SK-N-SH (cell line): ENCODE data around the gene HLA-DPA1. TPM values are rescaled to one million over a fixed set of nuclear protein-coding genes. Genes with fewer than 3 reads are reported as not detected.

Experiments
- CTCF ChIA-PET: fragments of 300-600, 350-600 bp; formaldehyde crosslinking; extraction: SDS; loops from one replicate; lab custom pipeline; 2021; lab: Yijun Ruan, JAX
- POLR2A ChIA-PET: fragments of 350-600 bp; sonication (Branson Sonifier 250); formaldehyde crosslinking; extraction: SDS; loops from one replicate; lab custom pipeline; 2020; ENCODE audit warnings: antibody characterized with exemption, inconsistent platforms; lab: Yijun Ruan, JAX
- DNase-seq: peaks from one replicate; pipeline ENCODE4 v3.0.0; 2012
- H2AFZ ChIP-seq: fragments of 200-600 bp; sonication (generic); 2 replicates; pipeline ENCODE4 v1.8.1; 2016; ENCODE audit warnings: antibody characterized with exemption, mild to moderate bottlenecking, low read depth
- H3F3A ChIP-seq: fragments of 200-600 bp; sonication (generic); replicated peaks from 2 replicates; pipeline ENCODE3; 2016; ENCODE audit warnings: antibody characterized with exemption, mild to moderate bottlenecking; ENCODE audit not compliant: insufficient read depth
- H3K27ac ChIP-seq, 2 experiments: fragments of 200-500 bp in 1 of 2; fragments of 200-600 bp in 1 of 2; sonication (Bioruptor generic) in 1 of 2; sonication (generic), shearing (Covaris generic) in 1 of 2; 2 replicates each; pipeline versions ENCODE4 v1.5.1 to v1.6.1; 2014 to 2016; ENCODE audit warnings: low read depth in 2 of 2, inconsistent platforms in 1 of 2, low read length in 1 of 2, mild to moderate bottlenecking in 1 of 2, mixed read lengths in 1 of 2
- H3K27me3 ChIP-seq: fragments of 200-600 bp; sonication (generic), shearing (Covaris generic); 2 replicates; pipeline ENCODE4 v1.6.1; 2016; ENCODE audit warnings: mixed run types; ENCODE audit not compliant: insufficient read depth
- H3K36me3 ChIP-seq, 2 experiments: fragments of 200-500 bp in 1 of 2; fragments of 200-600 bp in 1 of 2; sonication (Bioruptor generic) in 1 of 2; sonication (generic) in 1 of 2; replicated peaks in 1 of 2; 2 replicates each; pipeline versions ENCODE3 to v1.5.1; 2014 to 2016; ENCODE audit warnings: low read length in 1 of 2, mild to moderate bottlenecking in 1 of 2; ENCODE audit not compliant: insufficient read depth in 2 of 2, control insufficient read depth in 1 of 2
- H3K4me1 ChIP-seq, 2 experiments: fragments of 200-500 bp in 1 of 2; fragments of 200-600 bp in 1 of 2; sonication (Bioruptor generic) in 1 of 2; sonication (generic), shearing (Covaris generic) in 1 of 2; 2 replicates each; pipeline versions ENCODE4 v1.5.1 to v1.6.1; 2014 to 2016; ENCODE audit warnings: low read depth in 1 of 2, low read length in 1 of 2, mixed run types in 1 of 2; ENCODE audit not compliant: insufficient read depth in 2 of 2, control insufficient read depth in 1 of 2
- H3K4me2 ChIP-seq: fragments of 200-600 bp; sonication (generic), shearing (Covaris generic); 2 replicates; pipeline ENCODE4 v1.6.1; 2017; ENCODE audit warnings: mixed run types
- H3K4me3 ChIP-seq, 2 experiments: fragments of 200-500 bp in 1 of 2; fragments of 200-600 bp in 1 of 2; sonication (Bioruptor generic) in 1 of 2; sonication (generic), shearing (Covaris generic) in 1 of 2; 2 replicates each; pipeline versions ENCODE4 v1.5.1 to v1.8.1; 2014 to 2016; ENCODE audit warnings: low read depth in 2 of 2, inconsistent platforms in 1 of 2, low read length in 1 of 2, mild to moderate bottlenecking in 1 of 2, mixed read lengths in 1 of 2, moderate library complexity in 1 of 2
- H3K79me2 ChIP-seq: fragments of 200-600 bp; sonication (generic); 2 replicates; pipeline ENCODE4 v1.8.1; 2017; ENCODE audit warnings: mild to moderate bottlenecking; ENCODE audit not compliant: insufficient read depth
- H3K9ac ChIP-seq: fragments of 200-600 bp; sonication (generic); 2 replicates; pipeline ENCODE4 v1.6.1; 2017; ENCODE audit warnings: mixed run types
- H3K9me2 ChIP-seq: fragments of 200-600 bp; sonication (generic); 2 replicates; pipeline ENCODE4 v1.6.1; 2017; ENCODE audit warnings: mixed run types
- H3K9me3 ChIP-seq: fragments of 200-600 bp; sonication (generic); 2 replicates; pipeline ENCODE4 v1.6.1; 2017; ENCODE audit warnings: mixed run types, mild to moderate bottlenecking, moderate library complexity
- H4K20me1 ChIP-seq: fragments of 200-600 bp; sonication (generic); 2 replicates; pipeline ENCODE4 v1.6.1; 2017; ENCODE audit warnings: mild to moderate bottlenecking, mixed run types; ENCODE audit not compliant: insufficient read depth
- FOSL2 ChIP-seq: IDR thresholded peaks from 2 replicates; pipeline ENCODE4 v1.4.0; 2012; ENCODE audit warnings: low read depth, mild to moderate bottlenecking, moderate library complexity, borderline replicate concordance
- FOXJ3 ChIP-seq: sonication (generic); formaldehyde crosslinking; IDR thresholded peaks from 2 replicates; pipeline ENCODE4 v1.5.1; 2020; ENCODE audit warnings: mild to moderate bottlenecking, missing genetic modification reagents
- GABPA ChIP-seq: IDR thresholded peaks from 2 replicates; pipeline ENCODE4 v1.4.0; 2012; ENCODE audit warnings: low read depth, mild to moderate bottlenecking
- MEF2A ChIP-seq: IDR thresholded peaks from 2 replicates; pipeline ENCODE4 v1.4.0; 2012; ENCODE audit warnings: low read depth, borderline replicate concordance
- RAD21 ChIP-seq: IDR thresholded peaks from 2 replicates; pipeline ENCODE4 v1.6.1; 2012; ENCODE audit warnings: mild to moderate bottlenecking, low read length
- RCOR1 ChIP-seq: fragments of 150-350 bp; IDR thresholded peaks from 2 replicates; pipeline ENCODE4 v1.6.1; 2017; ENCODE audit warnings: antibody characterized with exemption, low read length
- RFX5 ChIP-seq: IDR thresholded peaks from 2 replicates; pipeline ENCODE4 v1.6.1; 2012; ENCODE audit warnings: mild to moderate bottlenecking, improper control_type of control experiment, low read length
- SIN3A ChIP-seq: IDR thresholded peaks from 2 replicates; pipeline ENCODE4 v1.6.1; 2012; ENCODE audit warnings: low read depth, mild to moderate bottlenecking, low read length, moderate library complexity, borderline replicate concordance
- TAF1 ChIP-seq: IDR thresholded peaks from 2 replicates; pipeline ENCODE4 v1.6.1; 2012; ENCODE audit warnings: low read depth, mild to moderate bottlenecking, low read length, moderate library complexity, borderline replicate concordance
- YY1 ChIP-seq: IDR thresholded peaks from 2 replicates; pipeline ENCODE4 v1.4.0; 2012; ENCODE audit warnings: low read depth, mild to moderate bottlenecking
- WGBS: methylation state at CpG from one replicate; pipeline ENCODE4 v1.1.6; 2017; ENCODE audit warnings: low lambda C conversion rate; 5-methylcytosine and 5-hydroxymethylcytosine counted together
- polyA plus RNA-seq, 3 experiments: library from polyadenylated mRNA; depleted of rRNA; stranded (reverse); fragments of >200 nt; gene quantifications; 2 replicates each; pipeline ENCODE4 v1.2.3, GENCODE V29; 2012
- TF ChIP-seq, protein P1 (sequence below): IDR thresholded peaks from 2 replicates; pipeline ENCODE4 v1.4.0; 2012; ENCODE audit warnings: low read depth
- TF ChIP-seq, protein P2 (sequence below): IDR thresholded peaks from 2 replicates; pipeline ENCODE4 v1.6.1; 2012; ENCODE audit warnings: mild to moderate bottlenecking, low read depth, low read length, moderate library complexity
- TF ChIP-seq, protein P3 (sequence below): fragments of 150-350 bp; IDR thresholded peaks from 2 replicates; pipeline ENCODE4 v1.6.1; 2017; ENCODE audit warnings: antibody characterized with exemption, low read length, low read depth, borderline replicate concordance
- TF ChIP-seq, protein P4 (sequence below): fragments of 150-350 bp; IDR thresholded peaks from 2 replicates; pipeline ENCODE4 v1.6.1; 2016; ENCODE audit warnings: mild to moderate bottlenecking, low read depth, low read length

The HLA-DPA1 gene
- polyA plus RNA-seq, 1 of the 3 experiments (the other 2 are of a cell fraction): 1.9 TPM

DNA sequence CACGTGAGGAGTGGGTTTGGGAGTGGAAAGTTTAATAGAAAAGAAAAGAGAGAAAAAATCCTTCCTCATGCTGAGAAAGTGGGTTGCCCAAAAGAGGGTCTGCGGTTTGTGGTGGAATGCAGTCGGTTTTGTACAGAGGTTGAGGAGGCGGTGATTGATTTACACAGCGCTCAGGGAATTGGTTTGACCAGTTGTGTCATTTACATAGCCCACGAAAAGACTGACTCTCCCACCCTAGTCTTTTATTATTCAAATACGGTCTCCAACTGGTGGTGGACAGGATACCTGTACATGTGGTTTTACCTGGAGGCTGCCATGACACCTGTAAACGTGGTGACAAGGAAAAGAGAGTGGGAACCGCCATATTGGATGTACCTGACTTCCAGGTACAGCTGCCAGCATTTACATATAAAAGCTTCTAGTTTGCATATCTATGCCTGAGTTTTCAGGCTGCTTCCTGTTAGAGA, 44.4 kb upstream of the HLA-DPA1 start:
- no peak for TF ChIP-seq YY1
- TF ChIP-seq FOXJ3 (CRISPR knock-in tag): no peak
- TF ChIP-seq, protein P1, sequence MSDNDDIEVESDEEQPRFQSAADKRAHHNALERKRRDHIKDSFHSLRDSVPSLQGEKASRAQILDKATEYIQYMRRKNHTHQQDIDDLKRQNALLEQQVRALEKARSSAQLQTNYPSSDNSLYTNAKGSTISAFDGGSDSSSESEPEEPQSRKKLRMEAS: no peak
- no peak for TF ChIP-seq RFX5
- no peak for TF ChIP-seq MEF2A
- TF ChIP-seq, protein P2, sequence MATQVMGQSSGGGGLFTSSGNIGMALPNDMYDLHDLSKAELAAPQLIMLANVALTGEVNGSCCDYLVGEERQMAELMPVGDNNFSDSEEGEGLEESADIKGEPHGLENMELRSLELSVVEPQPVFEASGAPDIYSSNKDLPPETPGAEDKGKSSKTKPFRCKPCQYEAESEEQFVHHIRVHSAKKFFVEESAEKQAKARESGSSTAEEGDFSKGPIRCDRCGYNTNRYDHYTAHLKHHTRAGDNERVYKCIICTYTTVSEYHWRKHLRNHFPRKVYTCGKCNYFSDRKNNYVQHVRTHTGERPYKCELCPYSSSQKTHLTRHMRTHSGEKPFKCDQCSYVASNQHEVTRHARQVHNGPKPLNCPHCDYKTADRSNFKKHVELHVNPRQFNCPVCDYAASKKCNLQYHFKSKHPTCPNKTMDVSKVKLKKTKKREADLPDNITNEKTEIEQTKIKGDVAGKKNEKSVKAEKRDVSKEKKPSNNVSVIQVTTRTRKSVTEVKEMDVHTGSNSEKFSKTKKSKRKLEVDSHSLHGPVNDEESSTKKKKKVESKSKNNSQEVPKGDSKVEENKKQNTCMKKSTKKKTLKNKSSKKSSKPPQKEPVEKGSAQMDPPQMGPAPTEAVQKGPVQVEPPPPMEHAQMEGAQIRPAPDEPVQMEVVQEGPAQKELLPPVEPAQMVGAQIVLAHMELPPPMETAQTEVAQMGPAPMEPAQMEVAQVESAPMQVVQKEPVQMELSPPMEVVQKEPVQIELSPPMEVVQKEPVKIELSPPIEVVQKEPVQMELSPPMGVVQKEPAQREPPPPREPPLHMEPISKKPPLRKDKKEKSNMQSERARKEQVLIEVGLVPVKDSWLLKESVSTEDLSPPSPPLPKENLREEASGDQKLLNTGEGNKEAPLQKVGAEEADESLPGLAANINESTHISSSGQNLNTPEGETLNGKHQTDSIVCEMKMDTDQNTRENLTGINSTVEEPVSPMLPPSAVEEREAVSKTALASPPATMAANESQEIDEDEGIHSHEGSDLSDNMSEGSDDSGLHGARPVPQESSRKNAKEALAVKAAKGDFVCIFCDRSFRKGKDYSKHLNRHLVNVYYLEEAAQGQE: no peak
- TF ChIP-seq FOSL2: no peak
- no peak for TF ChIP-seq RAD21
- H3K79me2 ChIP-seq: no peaks in the 10 kb centered on the region
- H3K9me2 ChIP-seq: no peaks in the 10 kb centered on the region
- H3K4me1 ChIP-seq: no peaks in the 10 kb centered on the region; a peak in 1 of 4 replicates
- H3K9ac ChIP-seq: no peak overlapping the region
- H2AFZ ChIP-seq: no peak overlapping the region
- POLR2A ChIA-PET: no interaction called here
- no peaks in the 10 kb centered on the region for H3K36me3 ChIP-seq
- H3K9me3 ChIP-seq: no peaks in the 10 kb centered on the region
- no peak for DNase-seq
- H3K4me2 ChIP-seq: no peak overlapping the region
- no peak overlapping the region for H3K27ac ChIP-seq
- no peaks in the 10 kb centered on the region for H4K20me1 ChIP-seq
- H3F3A ChIP-seq: no peaks in the 10 kb centered on the region
- CTCF ChIA-PET: interaction anchor here (0.7 to 7.0 kb wide), 8 partner anchors 9 to 131 kb away, joined by 3 to 68 read pairs (median 7); no protein-coding TSS in a partner anchor
- peaks cover 37% of the 10 kb centered on the region; the same call in 1 of the 2 replicates for H3K27me3 ChIP-seq
- 31% methylated on average over 9 of the region's 9 CpGs for WGBS
- H3K4me3 ChIP-seq: no peak overlapping the region

DNA sequence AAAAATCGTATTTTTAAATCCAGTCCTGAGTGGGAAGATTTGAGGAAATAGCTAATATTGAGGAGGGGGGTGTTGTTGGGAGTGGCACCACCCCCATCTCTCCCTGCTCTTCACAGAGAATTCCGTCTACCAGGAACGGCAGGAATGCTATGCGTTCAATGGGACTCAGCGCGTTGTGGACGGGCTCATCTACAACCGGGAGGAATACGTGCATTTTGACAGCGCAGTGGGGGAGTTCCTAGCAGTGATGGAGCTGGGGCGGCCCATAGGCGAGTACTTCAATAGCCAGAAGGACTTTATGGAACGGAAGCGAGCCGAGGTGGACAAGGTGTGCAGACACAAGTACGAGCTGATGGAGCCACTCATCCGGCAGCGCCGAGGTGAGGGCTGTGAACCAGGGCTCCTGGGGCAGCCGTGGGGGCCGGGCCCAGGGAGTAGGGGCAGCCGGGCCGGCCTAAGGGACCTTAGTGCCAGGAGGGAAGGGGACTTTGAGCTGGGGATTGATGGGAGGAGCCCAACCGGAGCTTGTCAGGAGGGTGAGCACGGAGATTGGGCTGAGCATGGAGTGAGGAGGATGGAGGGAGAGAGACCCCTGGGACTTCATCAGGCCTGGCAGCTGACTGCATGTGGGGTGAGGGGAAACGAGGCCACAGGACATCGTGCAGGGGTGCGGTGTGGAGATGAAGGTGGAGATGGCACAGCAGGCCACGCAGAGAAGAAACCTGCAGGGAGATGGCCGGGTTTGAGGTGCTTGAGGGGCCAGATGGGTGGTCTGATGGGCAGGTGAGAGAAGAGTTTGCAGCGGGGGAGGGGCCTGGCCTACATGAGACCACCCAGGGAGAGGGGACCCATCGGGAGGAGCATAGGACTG, 43.6 kb upstream of the HLA-DPA1 start:
- H3K36me3 ChIP-seq: no peaks in the 10 kb centered on the region
- H3K9ac ChIP-seq: no peak overlapping the region
- no peak overlapping the region for H2AFZ ChIP-seq
- DNase-seq: peak; percentile 19
- no peak overlapping the region for H3K4me3 ChIP-seq
- H3K79me2 ChIP-seq: no peaks in the 10 kb centered on the region
- H4K20me1 ChIP-seq: no peaks in the 10 kb centered on the region
- no peaks in the 10 kb centered on the region for H3K9me3 ChIP-seq
- POLR2A ChIA-PET: no interaction called here
- no peaks in the 10 kb centered on the region; a peak in 1 of 4 replicates for H3K4me1 ChIP-seq
- H3K27me3 ChIP-seq: peaks cover 37% of the 10 kb centered on the region; the same call in 1 of the 2 replicates
- H3K27ac ChIP-seq: no peak overlapping the region
- peak overlapping the region; percentile 19; the same call in 1 of the 2 replicates for H3K4me2 ChIP-seq
- H3F3A ChIP-seq: no peaks in the 10 kb centered on the region
- H3K9me2 ChIP-seq: no peaks in the 10 kb centered on the region
- 5% methylated on average over 30 of the region's 32 CpGs for WGBS
- CTCF ChIA-PET: interaction anchor here (0.6 to 7.0 kb wide), 10 partner anchors 9 to 132 kb away, joined by 3 to 68 read pairs (median 5); no protein-coding TSS in a partner anchor
- TF ChIP-seq MEF2A: no peak
- TF ChIP-seq, protein P3, sequence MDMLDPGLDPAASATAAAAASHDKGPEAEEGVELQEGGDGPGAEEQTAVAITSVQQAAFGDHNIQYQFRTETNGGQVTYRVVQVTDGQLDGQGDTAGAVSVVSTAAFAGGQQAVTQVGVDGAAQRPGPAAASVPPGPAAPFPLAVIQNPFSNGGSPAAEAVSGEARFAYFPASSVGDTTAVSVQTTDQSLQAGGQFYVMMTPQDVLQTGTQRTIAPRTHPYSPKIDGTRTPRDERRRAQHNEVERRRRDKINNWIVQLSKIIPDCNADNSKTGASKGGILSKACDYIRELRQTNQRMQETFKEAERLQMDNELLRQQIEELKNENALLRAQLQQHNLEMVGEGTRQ: no peak
- no peak for TF ChIP-seq RCOR1
- TF ChIP-seq GABPA: no peak
- TF ChIP-seq, protein P2: no peak
- TF ChIP-seq, protein P4, sequence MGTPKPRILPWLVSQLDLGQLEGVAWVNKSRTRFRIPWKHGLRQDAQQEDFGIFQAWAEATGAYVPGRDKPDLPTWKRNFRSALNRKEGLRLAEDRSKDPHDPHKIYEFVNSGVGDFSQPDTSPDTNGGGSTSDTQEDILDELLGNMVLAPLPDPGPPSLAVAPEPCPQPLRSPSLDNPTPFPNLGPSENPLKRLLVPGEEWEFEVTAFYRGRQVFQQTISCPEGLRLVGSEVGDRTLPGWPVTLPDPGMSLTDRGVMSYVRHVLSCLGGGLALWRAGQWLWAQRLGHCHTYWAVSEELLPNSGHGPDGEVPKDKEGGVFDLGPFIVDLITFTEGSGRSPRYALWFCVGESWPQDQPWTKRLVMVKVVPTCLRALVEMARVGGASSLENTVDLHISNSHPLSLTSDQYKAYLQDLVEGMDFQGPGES: no peak
- no peak for TF ChIP-seq TAF1
- TF ChIP-seq SIN3A: no peak
